Panc1 (cell line): ENCODE results near the gene RND1. TPM values are rescaled to one million over a fixed set of nuclear protein-coding genes. Genes with fewer than 3 reads are reported as not detected.

Source experiments
- ATAC-seq: fragments of 200-7000 bp; cut with Tn5 transposase; 2 replicates; pipeline ENCODE4 v1.9.1; 2020; ENCODE audit warnings: mild to moderate bottlenecking, moderate library complexity
- BruUV-seq: library from RNA; stranded (reverse); fragments of 400-500 nt; replicated peaks from 2 replicates; lab custom pipeline; 2021; lab: Mats Ljungman, UMichigan
- CTCF ChIA-PET: fragments of 300-600 bp; sonication (Branson Sonifier 250); formaldehyde crosslinking; loops from one replicate; lab custom pipeline; 2022; ENCODE audit warnings: antibody characterized with exemption; lab: Charles Lee
- POLR2A ChIA-PET: fragments of 300-600 bp; sonication (Branson Sonifier 250); formaldehyde crosslinking; loops from one replicate; lab custom pipeline; 2022; ENCODE audit warnings: antibody characterized with exemption; lab: Charles Lee
- DNase-seq: peaks from one replicate; pipeline ENCODE4 v3.0.0-alpha.2; 2010; ENCODE audit warnings: low read depth, low spot score
- H3K27ac ChIP-seq: 2 replicates; pipeline ENCODE4 v1.5.1; 2011; ENCODE audit warnings: mild to moderate bottlenecking, low read length, inconsistent platforms
- H3K27me3 ChIP-seq: fragments of 200-500 bp; sonication (Bioruptor generic); 2 replicates; pipeline ENCODE4 v1.6.0; 2014; ENCODE audit warnings: low read length, inconsistent platforms; ENCODE audit not compliant: control insufficient read depth, insufficient read depth
- H3K36me3 ChIP-seq: fragments of 200-500 bp; sonication (Bioruptor generic); 2 replicates; pipeline ENCODE4 v1.5.1; 2014; ENCODE audit warnings: inconsistent platforms, mild to moderate bottlenecking, low read length, moderate library complexity; ENCODE audit not compliant: control insufficient read depth, insufficient read depth
- H3K4me1 ChIP-seq: 2 replicates; pipeline ENCODE4 v1.5.1; 2011; ENCODE audit warnings: inconsistent platforms, mild to moderate bottlenecking, low read length, moderate library complexity; ENCODE audit not compliant: control insufficient read depth, insufficient read depth
- H3K4me3 ChIP-seq, 2 experiments: 2 replicates each; pipeline ENCODE4 v1.5.1; 2011 to 2012; ENCODE audit warnings: low read depth in 2 of 2, low read length in 2 of 2, mild to moderate bottlenecking in 2 of 2, inconsistent platforms in 1 of 2, moderate library complexity in 1 of 2
- H3K9me3 ChIP-seq: fragments of 200-500 bp; sonication (Bioruptor generic); 2 replicates; pipeline ENCODE4 v1.5.1; 2014; ENCODE audit warnings: low read depth, mild to moderate bottlenecking, inconsistent platforms, low read length, moderate library complexity; ENCODE audit not compliant: control insufficient read depth, insufficient read depth
- CTCF ChIP-seq: fragments of 450-650 bp; IDR thresholded peaks from 2 replicates; pipeline ENCODE4 v1.5.1; 2017; ENCODE audit warnings: mild to moderate bottlenecking
- POLR2AphosphoS5 ChIP-seq: IDR thresholded peaks from 2 replicates; pipeline ENCODE4 v1.6.1; 2012; ENCODE audit warnings: mild to moderate bottlenecking, low read depth, low read length, moderate library complexity
- REST ChIP-seq, 2 experiments: IDR thresholded peaks; 2 replicates each; pipeline ENCODE4 v1.6.1; 2011 to 2012; ENCODE audit warnings: low read depth in 2 of 2, control low read depth in 1 of 2, low read length in 1 of 2, mild to moderate bottlenecking in 1 of 2, moderate library complexity in 1 of 2; ENCODE audit not compliant: insufficient read depth in 1 of 2
- SIN3A ChIP-seq: IDR thresholded peaks from 2 replicates; pipeline ENCODE4 v1.6.1; 2012; ENCODE audit warnings: low read depth, mild to moderate bottlenecking, low read length, moderate library complexity, borderline replicate concordance; ENCODE audit not compliant: insufficient read depth
- TCF7L2 ChIP-seq: IDR thresholded peaks from 2 replicates; pipeline ENCODE4 v1.6.1; 2011; ENCODE audit warnings: mild to moderate bottlenecking, low read depth, low read length, inconsistent platforms
- in situ Hi-C: cut with HindIII; loops from 2 replicates; pipeline ENCODE4 v1.10.0; 2016; ENCODE audit warnings: low sequenced_read_pairs, low pct_unique_long_range_greater_than_20kb
- intact Hi-C: fragments of 100-400 bp; cut with micrococcal nuclease; formaldehyde crosslinking; loops from one replicate; pipeline ENCODE4 v1.10.0; 2022; ENCODE audit not compliant: unreplicated experiment
- total RNA-seq: library from RNA; stranded (reverse); gene quantifications from one replicate; pipeline ENCODE4 v1.2.1, GENCODE V29; 2021; ENCODE audit not compliant: unreplicated experiment

The RND1 gene
- total RNA-seq, 1 experiment from 2014 or later = 0.44 TPM

GRCh38 chr12:48883305-48884161, 17.9 kb upstream of the RND1 start:
- TF ChIP-seq TCF7L2 (no peak), POLR2AphosphoS5 (no peak), REST (IDR thresholded peaks at IDR 0.05; ENCODE audit: insufficient read depth in 1 of 2, low read depth in 2 of 2, low read length in 1 of 2) (no peak), SIN3A (no peak), CTCF (no peak)
- ATAC-seq (peak; percentile 61), DNase-seq (no peak)
- no peaks in the 10 kb centered on the region for H3K9me3 ChIP-seq
- ChIA-PET CTCF (interaction anchor here (0.7 to 2.2 kb wide), 3 partner anchors 28 to 105 kb away, joined by 4 to 9 read pairs (median 5); partner anchors contain the start of gene DDX23), POLR2A (no interaction called here)
- intact Hi-C loops = no loop called here
- no peaks in the 10 kb centered on the region for H3K36me3 ChIP-seq
- peak overlapping the region; percentile 37; the same call in 1 of the 2 replicates for H3K27ac ChIP-seq
- H3K27me3 ChIP-seq = no peaks in the 10 kb centered on the region
- H3K4me3 ChIP-seq = no peak overlapping the region
- BruUV-seq = no TSS peak
- peaks cover 14% of the 10 kb centered on the region for H3K4me1 ChIP-seq
- in situ Hi-C loops = no loop called here

GRCh38 chr12:48882972-48883304, 17.3 kb upstream of the RND1 start:
- in situ Hi-C loops = no loop called here
- ATAC-seq = peak; percentile 16; the same call in 1 of the 2 replicates
- CTCF ChIA-PET = interaction anchor here (0.7 to 2.2 kb wide), 3 partner anchors 27 to 91 kb away, joined by 4 to 9 read pairs (median 5); partner anchors contain the start of gene DDX23

More at GRCh38 chr12:48882972-48883304, 17.3 kb upstream of the RND1 start:
- Histone ChIP-seq H3K36me3 (no peaks in the 10 kb centered on the region), H3K4me1 (peaks cover 14% of the 10 kb centered on the region), H3K27ac (no peak overlapping the region), H3K9me3 (no peaks in the 10 kb centered on the region), H3K27me3 (no peaks in the 10 kb centered on the region), H3K4me3 (no peak overlapping the region)
- TF ChIP-seq CTCF (no peak), TCF7L2 (no peak), POLR2AphosphoS5 (no peak), SIN3A (no peak), REST (IDR thresholded peaks at IDR 0.05; ENCODE audit: insufficient read depth in 1 of 2, low read depth in 2 of 2, low read length in 1 of 2) (no peak)
- BruUV-seq = no TSS peak
- intact Hi-C loops = no loop called here
- POLR2A ChIA-PET = no interaction called here
- DNase-seq = no peak
